NCI-H82 (cell line): ENCODE measurements around the gene IFNGR1.
"Not testable (repeated sequence)": the region's sequence is repeated elsewhere in the genome, so short reads cannot be mapped to it uniquely, and the experiment has no call there.

Experiments used
- DNase-seq: peaks from one replicate; lab custom pipeline; 2025; lab: John Stamatoyannopoulos, UW

The IFNGR1 gene

GRCh38 chr6:137213331-137213740, 5.8 kb downstream of the IFNGR1 start:
- DNase-seq = no peak

- no peak for DNase-seq
Measured at GRCh38 chr6:137211910-137212309, 7.3 kb downstream of the IFNGR1 start.

- DNase-seq = no peak
Measured at GRCh38 chr6:137210903-137211302, 8.3 kb downstream of the IFNGR1 start.

- DNase-seq = no peak
Measured at GRCh38 chr6:137208279-137208678, 10.9 kb downstream of the IFNGR1 start.

- DNase-seq = not testable (repeated sequence)
Measured at GRCh38 chr6:137207457-137207856, 11.7 kb downstream of the IFNGR1 start.

GRCh38 chr6:137206577-137206976, 12.6 kb downstream of the IFNGR1 start:
- no peak for DNase-seq

- no peak for DNase-seq
Measured at GRCh38 chr6:137203256-137203655, 15.9 kb downstream of the IFNGR1 start.

GRCh38 chr6:137202078-137202477, 17.1 kb downstream of the IFNGR1 start:
- no peak for DNase-seq

GRCh38 chr6:137201006-137201405, 18.2 kb downstream of the IFNGR1 start:
- no peak for DNase-seq

- DNase-seq = no peak
Measured at GRCh38 chr6:137200288-137200687, 18.9 kb downstream of the IFNGR1 start.

- DNase-seq = no peak
Measured at GRCh38 chr6:137197684-137198645, 21.2 kb downstream of the IFNGR1 start.

GRCh38 chr6:137193256-137194070, 25.7 kb downstream of the IFNGR1 start:
- no peak for DNase-seq

- no peak for DNase-seq
Measured at GRCh38 chr6:137192821-137193220, 26.4 kb downstream of the IFNGR1 start.

GRCh38 chr6:137191670-137192069, 27.5 kb downstream of the IFNGR1 start:
- DNase-seq = no peak

GRCh38 chr6:137191236-137191635, 27.9 kb downstream of the IFNGR1 start:
- no peak for DNase-seq

GRCh38 chr6:137190583-137191094, 28.5 kb downstream of the IFNGR1 start:
- DNase-seq = no peak

GRCh38 chr6:137188855-137189254, 30.3 kb downstream of the IFNGR1 start:
- peak; percentile 50 for DNase-seq

GRCh38 chr6:137185290-137185689, 33.9 kb downstream of the IFNGR1 start:
- no peak for DNase-seq

- no peak for DNase-seq
Measured at GRCh38 chr6:137182654-137183073, 36.5 kb downstream of the IFNGR1 start.

- DNase-seq = no peak
Measured at GRCh38 chr6:137181891-137182653, 37.1 kb downstream of the IFNGR1 start.

GRCh38 chr6:137177611-137178010, 41.6 kb downstream of the IFNGR1 start:
- DNase-seq = no peak

- DNase-seq = no peak
Measured at GRCh38 chr6:137176729-137177128, 42.5 kb downstream of the IFNGR1 start.
